Activated naive CD8-positive, alpha-beta T cell treated with anti-CD3 and anti-CD28 coated beads, Interleukin-2, amount 50 U/mL, for 16 hours (primary cell): ENCODE measurements around the gene MRPL12.
A peak's percentile ranks its signal among the peaks of the same experiment; 100 is the strongest.

Experiments
- DNase-seq: peaks from one replicate; pipeline ENCODE4 v3.0.0-alpha.2; 2020; ENCODE audit warnings: low read depth, low spot score

MRPL12 gene

GRCh38 chr17:81682565-81683207, 20.5 kb upstream of the MRPL12 start:
- no peak for DNase-seq

- no peak for DNase-seq
Observed at GRCh38 chr17:81683208-81683583, 20.0 kb upstream of the MRPL12 start.

- DNase-seq = peak; percentile 93
Observed at GRCh38 chr17:81683584-81684441, 19.4 kb upstream of the MRPL12 start, which contains the start of the genes ARL16 and HGS. Gene ARL16, minus strand, starts transcription at chr17:81683797. Its CDS starts 44 bp downstream, at chr17:81683753. Gene HGS, plus strand, starts transcription at chr17:81684011. Its CDS starts 56 bp downstream, at chr17:81684067.

DNA sequence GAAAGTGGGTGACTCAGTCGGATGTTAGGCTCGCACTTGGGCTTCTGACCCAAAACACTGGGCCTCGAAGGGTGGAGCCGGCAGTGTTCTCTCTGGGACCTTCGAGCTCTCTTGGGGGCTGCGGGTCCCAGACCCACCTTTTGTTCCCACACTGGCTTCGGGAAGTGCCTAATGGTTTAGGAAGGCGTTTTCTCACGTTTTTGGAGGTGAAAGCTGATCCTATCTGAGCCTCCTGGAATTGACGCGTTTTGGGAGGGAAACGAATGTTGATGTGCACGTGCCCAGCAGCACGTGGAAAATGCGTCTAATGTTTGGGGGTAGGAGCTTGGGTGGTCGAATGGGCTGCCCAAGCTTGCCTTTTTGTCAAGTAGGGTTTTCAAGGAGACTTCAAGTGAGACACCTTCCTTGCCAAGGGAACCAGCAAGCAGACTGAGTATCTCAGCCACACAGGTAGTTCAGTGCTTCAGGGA, 18.7 kb upstream of the MRPL12 start:
- DNase-seq = no peak

- no peak for DNase-seq
Observed at GRCh38 chr17:81685108-81685507, 18.1 kb upstream of the MRPL12 start.

- DNase-seq = no peak
Observed at GRCh38 chr17:81686614-81687013, 16.6 kb upstream of the MRPL12 start.

- no peak for DNase-seq
Observed at GRCh38 chr17:81687770-81688541, 15.2 kb upstream of the MRPL12 start.

GRCh38 chr17:81688616-81689015, 14.6 kb upstream of the MRPL12 start:
- no peak for DNase-seq

DNA sequence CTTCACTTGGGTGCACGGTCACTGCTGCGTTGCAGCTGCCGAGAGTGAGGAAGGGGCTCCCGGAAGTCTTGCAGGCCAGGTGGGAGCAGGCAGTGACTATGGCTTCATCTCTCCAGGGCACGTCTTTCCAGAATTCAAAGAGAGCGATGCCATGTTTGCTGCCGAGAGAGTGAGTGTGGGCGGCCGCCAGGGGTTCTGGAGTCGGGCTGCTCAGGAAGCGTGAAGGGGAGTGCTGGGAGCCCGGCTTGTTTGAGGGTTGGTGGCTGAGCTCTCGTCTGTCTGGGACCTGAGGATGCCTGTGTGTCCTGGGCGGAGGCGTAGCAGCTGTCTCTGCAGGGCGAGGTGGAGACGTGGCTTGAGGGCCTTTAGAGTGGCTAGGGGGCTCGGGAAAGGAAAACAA, 13.1 kb upstream of the MRPL12 start:
- DNase-seq = no peak

GRCh38 chr17:81690549-81690948, 12.6 kb upstream of the MRPL12 start:
- no peak for DNase-seq

DNA sequence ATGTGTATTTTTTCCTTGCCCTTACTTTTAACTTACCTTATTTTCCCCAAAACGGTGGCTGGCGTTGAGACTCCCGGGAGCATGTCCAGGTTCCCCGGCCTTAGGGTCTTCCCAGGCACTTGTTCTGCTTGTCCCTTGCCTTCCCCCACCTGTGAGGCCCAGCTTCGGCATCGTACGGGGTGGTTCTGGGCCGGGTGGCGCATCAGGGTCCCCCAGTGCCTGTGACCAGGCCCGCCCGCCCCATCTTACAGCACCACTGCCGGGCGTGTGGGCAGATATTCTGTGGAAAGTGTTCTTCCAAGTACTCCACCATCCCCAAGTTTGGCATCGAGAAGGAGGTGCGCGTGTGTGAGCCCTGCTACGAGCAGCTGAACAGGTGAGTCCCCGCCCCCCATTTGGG, 12.0 kb upstream of the MRPL12 start:
- DNase-seq = no peak

GRCh38 chr17:81691608-81692007, 11.6 kb upstream of the MRPL12 start:
- DNase-seq = no peak

DNA sequence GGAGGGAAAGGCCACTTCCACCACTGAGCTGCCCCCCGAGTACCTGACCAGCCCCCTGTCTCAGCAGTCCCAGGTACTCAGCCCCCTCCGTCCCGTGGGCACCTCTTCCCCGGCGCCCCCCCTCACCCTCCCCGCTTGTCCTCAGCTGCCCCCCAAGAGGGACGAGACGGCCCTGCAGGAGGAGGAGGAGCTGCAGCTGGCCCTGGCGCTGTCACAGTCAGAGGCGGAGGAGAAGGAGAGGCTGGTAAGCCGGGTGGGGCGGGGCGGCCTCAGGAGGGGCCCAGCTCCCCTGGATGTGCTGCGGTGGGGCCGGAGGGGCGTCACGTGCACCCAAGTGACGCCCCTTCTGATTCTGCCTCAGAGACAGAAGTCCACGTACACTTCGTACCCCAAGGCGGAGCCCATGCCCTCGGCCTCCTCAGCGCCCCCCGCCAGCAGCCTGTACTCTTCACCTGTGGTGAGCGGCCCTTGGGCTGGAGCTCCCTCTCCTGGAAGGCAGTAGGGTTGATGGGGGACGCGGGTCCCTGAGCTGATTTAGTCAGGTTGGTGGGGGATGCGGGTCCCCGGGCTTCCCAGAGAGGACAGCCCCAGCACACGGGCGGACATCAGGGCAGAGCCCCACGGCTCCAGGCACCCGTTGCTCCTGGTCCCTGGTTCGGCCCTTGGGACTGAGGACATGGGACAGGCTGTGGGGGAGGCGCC, 9.5 kb upstream of the MRPL12 start:
- no peak for DNase-seq

GRCh38 chr17:81694810-81695209, 8.4 kb upstream of the MRPL12 start:
- DNase-seq = no peak

GRCh38 chr17:81695211-81695610, 8.0 kb upstream of the MRPL12 start:
- DNase-seq = no peak

DNA sequence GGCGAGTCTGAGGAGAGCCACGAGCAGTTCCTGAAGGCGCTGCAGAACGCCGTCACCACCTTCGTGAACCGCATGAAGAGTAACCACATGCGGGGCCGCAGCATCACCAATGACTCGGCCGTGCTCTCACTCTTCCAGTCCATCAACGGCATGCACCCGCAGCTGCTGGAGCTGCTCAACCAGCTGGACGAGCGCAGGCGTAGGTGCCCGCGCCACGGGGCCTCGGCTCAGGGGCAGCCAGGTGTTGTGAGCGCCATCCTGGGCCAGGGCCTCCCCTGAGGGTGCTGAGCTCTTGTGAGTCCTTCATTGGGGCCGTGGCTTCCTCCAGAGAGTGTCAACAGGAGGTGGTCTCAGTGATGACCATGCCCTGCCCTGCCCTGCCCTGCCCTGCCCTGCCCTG, 7.4 kb upstream of the MRPL12 start:
- DNase-seq = no peak

GRCh38 chr17:81696218-81696941, 6.8 kb upstream of the MRPL12 start:
- no peak for DNase-seq

DNA sequence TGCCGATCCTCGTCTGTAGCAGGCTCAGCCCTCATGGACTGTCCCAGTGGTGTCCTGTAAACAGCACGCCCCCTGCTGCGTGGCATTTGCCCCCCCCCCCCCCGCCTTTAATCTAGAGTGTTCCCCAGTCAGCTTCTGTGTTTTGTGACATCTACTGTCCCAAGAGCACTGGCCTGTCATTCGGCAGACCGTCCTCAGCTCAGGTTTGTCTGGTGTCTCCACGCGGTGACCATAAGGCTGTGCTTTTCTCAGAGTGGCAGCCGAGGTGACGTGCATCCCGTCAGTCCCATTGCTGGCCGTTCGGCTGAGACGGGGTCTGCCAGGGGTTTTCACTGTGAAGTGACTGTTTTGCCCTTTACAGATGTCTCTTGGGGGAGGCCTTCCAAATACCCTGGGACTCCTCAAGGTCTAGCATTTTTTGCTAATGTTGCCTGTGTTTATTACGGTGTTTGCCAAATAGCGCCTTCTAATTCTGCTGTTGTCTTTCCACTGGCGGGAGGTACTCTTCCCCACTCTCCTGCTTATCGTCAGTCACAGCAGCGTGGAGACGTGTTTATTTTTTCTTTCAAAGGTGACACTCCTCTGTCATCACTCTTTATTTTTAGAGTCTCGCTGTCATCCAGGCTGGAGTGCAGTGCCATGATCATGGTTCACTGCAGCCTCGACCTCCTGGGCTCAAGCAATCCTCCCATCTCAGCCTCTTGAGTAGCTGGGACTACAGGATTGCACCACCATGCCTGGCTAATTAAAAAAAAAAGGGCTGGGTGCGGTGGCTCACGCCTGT, 5.7 kb upstream of the MRPL12 start:
- no peak for DNase-seq

DNA sequence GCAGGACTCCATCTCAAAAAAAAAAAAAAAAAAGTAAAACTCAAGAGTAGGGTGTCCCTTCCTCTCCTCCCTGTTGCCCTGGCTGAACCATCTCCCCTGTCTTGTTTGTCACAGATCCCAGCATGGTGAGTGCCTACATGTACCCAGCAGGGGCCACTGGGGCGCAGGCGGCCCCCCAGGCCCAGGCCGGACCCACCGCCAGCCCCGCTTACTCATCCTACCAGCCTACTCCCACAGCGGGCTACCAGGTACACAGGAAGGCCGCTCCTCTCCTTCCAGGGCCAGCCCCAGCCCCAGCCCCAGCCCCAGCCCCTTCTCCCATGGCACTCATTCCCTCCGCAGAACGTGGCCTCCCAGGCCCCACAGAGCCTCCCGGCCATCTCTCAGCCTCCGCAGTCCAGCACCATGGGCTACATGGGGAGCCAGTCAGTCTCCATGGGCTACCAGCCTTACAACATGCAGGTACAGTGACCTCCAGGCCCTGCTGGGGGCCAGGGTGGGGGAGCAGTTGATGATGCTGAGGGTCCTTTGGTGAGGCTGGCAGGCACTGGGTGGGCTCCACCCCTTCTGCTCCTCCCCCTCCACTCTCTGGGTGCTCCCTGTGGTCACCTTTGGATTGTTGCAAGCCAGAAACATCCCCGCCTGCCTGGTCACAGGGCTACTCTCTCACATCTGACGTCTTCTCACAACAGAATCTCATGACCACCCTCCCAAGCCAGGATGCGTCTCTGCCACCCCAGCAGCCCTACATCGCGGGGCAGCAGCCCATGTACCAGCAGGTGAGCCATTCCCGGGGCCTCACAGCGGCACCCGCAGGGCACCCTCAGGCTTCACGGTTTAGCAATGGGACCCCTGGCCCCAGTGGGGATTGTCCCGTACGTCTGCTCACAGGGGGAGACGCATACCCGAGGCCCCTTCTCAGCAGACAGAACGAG, 2.5 kb upstream of the MRPL12 start:
- no peak for DNase-seq
